Measurements from ENCODE around the gene CACNA1C.
A peak's percentile ranks its signal among the peaks of the same experiment; 100 is the strongest.

CACNA1C gene

GRCh38 chr12:2570562-2570961, 517.8 kb downstream of the CACNA1C start:
- no peaks in the 10 kb centered on the region for H3K36me3 ChIP-seq (ENCODE audit: control insufficient read depth in 5 of 5, insufficient read depth in 5 of 5, low read length in 5 of 5)
- H3K9me3 ChIP-seq (ENCODE audit: control insufficient read depth in 5 of 5, low read length in 5 of 5), result no peaks in the 10 kb centered on the region
- no peaks in the 10 kb centered on the region for H3K27me3 ChIP-seq (ENCODE audit: control insufficient read depth in 5 of 5, insufficient read depth in 4 of 5, low read length in 5 of 5)
- H3K9ac ChIP-seq (ENCODE audit: low read length in 5 of 5), result no peak overlapping the region
- H3K4me3 ChIP-seq (ENCODE audit: low read depth in 1 of 5, low read length in 5 of 5), result no peak overlapping the region
- H3K27ac ChIP-seq (ENCODE audit: low read depth, low read length), result no peak overlapping the region
- H3K4me1 ChIP-seq (ENCODE audit: control insufficient read depth in 5 of 5, insufficient read depth in 5 of 5, low read length in 5 of 5), result peaks cover 0 to 2% (median 0%) of the 10 kb centered on the region in 5 donors

DNA sequence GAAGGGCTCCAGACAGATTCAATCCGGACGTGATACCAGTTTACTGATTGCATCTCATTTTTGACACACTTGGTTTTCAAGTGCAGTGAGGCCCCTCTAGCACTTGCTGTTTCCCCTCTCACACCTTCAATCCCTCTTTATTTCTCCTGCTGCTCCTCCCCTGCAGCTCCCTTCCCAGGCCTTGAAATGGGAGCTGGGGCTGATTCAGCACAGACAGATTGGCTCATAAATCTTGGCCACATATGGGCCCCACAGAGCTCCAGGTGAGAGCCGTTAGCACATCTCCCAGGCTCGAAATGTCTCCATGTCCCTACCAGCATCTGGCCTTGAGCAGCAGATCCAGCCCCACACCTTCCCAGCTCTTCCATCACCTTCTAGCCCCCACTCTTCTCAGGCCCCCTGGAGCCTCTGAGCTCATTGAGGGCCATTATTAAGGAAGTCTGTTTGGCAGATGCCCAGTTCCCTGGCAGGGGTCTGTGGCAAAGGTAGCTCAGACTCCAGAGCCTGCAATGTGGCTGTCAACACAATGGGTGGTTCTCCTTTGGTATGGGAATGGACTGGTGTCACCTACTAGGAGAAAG, 521.7 kb downstream of the CACNA1C start:
- Histone ChIP-seq H3K4me1 (ENCODE audit: control insufficient read depth in 5 of 5, insufficient read depth in 5 of 5, low read length in 5 of 5) (peaks cover 0 to 2% (median 0%) of the 10 kb centered on the region in 5 donors), H3K27ac (ENCODE audit: low read depth, low read length) (no peak overlapping the region), H3K36me3 (ENCODE audit: control insufficient read depth in 5 of 5, insufficient read depth in 5 of 5, low read length in 5 of 5) (no peaks in the 10 kb centered on the region), H3K9ac (ENCODE audit: low read length in 5 of 5) (no peak overlapping the region), H3K4me3 (ENCODE audit: low read depth in 1 of 5, low read length in 5 of 5) (no peak overlapping the region), H3K9me3 (ENCODE audit: control insufficient read depth in 5 of 5, low read length in 5 of 5) (no peaks in the 10 kb centered on the region), H3K27me3 (ENCODE audit: control insufficient read depth in 5 of 5, insufficient read depth in 4 of 5, low read length in 5 of 5) (no peaks in the 10 kb centered on the region)

- Histone ChIP-seq H3K36me3 (ENCODE audit: control insufficient read depth in 5 of 5, insufficient read depth in 5 of 5, low read length in 5 of 5) (no peaks in the 10 kb centered on the region), H3K9ac (ENCODE audit: low read length in 5 of 5) (no peak overlapping the region)
Observed at GRCh38 chr12:2575245-2575644, 522.5 kb downstream of the CACNA1C start.

GRCh38 chr12:2578211-2578610, 525.4 kb downstream of the CACNA1C start:
- H3K9me3 ChIP-seq (ENCODE audit: control insufficient read depth in 5 of 5, low read length in 5 of 5), result no peaks in the 10 kb centered on the region
- H3K27ac ChIP-seq (ENCODE audit: low read depth, low read length), result no peak overlapping the region
- peaks cover 0 to 4% (median 2%) of the 10 kb centered on the region in 5 donors for H3K4me1 ChIP-seq (ENCODE audit: control insufficient read depth in 5 of 5, insufficient read depth in 5 of 5, low read length in 5 of 5)
- no peak overlapping the region for H3K9ac ChIP-seq (ENCODE audit: low read length in 5 of 5)
- H3K4me3 ChIP-seq (ENCODE audit: low read depth in 1 of 5, low read length in 5 of 5), result no peak overlapping the region
- peaks cover 0 to 3% (median 0%) of the 10 kb centered on the region in 5 donors for H3K27me3 ChIP-seq (ENCODE audit: control insufficient read depth in 5 of 5, insufficient read depth in 4 of 5, low read length in 5 of 5)
- H3K36me3 ChIP-seq (ENCODE audit: control insufficient read depth in 5 of 5, insufficient read depth in 5 of 5, low read length in 5 of 5), result no peaks in the 10 kb centered on the region

More at GRCh38 chr12:2575245-2575644, 522.5 kb downstream of the CACNA1C start:
- H3K9me3 ChIP-seq (ENCODE audit: control insufficient read depth in 5 of 5, low read length in 5 of 5), result no peaks in the 10 kb centered on the region
- no peaks in the 10 kb centered on the region for H3K27me3 ChIP-seq (ENCODE audit: control insufficient read depth in 5 of 5, insufficient read depth in 4 of 5, low read length in 5 of 5)
- no peak overlapping the region for H3K4me3 ChIP-seq (ENCODE audit: low read depth in 1 of 5, low read length in 5 of 5)
- no peak overlapping the region for H3K27ac ChIP-seq (ENCODE audit: low read depth, low read length)
- peaks cover 0 to 2% (median 0%) of the 10 kb centered on the region in 5 donors for H3K4me1 ChIP-seq (ENCODE audit: control insufficient read depth in 5 of 5, insufficient read depth in 5 of 5, low read length in 5 of 5)

DNA sequence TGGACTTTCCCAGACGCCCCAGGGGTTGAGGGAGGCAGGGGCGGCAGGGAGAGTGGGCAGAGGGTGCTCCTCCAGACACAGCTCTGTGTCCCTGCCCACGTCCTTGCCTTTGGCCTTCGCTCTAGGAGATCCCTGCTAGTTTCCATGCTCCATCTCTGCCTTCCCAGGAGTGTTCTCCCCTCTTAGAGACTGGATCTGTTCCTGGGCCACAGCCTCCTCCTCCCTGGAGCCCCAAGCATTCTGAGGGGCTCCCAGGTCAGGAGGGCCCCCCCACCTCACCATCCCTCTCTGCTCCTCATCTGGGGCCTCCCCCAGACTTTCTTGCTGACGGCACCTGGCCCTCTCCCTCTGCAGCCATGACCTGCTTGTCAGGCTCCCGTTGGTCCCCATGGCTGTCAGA, 526.0 kb downstream of the CACNA1C start:
- H3K36me3 ChIP-seq (ENCODE audit: control insufficient read depth in 5 of 5, insufficient read depth in 5 of 5, low read length in 5 of 5), result no peaks in the 10 kb centered on the region

GRCh38 chr12:2580821-2581220, 528.0 kb downstream of the CACNA1C start:
- no peak overlapping the region for H3K4me3 ChIP-seq (ENCODE audit: low read depth in 1 of 5, low read length in 5 of 5)
- H3K27me3 ChIP-seq (ENCODE audit: control insufficient read depth in 5 of 5, insufficient read depth in 4 of 5, low read length in 5 of 5), result peaks cover 0 to 4% (median 0%) of the 10 kb centered on the region in 5 donors
- peaks cover 0 to 11% (median 4%) of the 10 kb centered on the region in 5 donors for H3K4me1 ChIP-seq (ENCODE audit: control insufficient read depth in 5 of 5, insufficient read depth in 5 of 5, low read length in 5 of 5)
- no peak overlapping the region for H3K27ac ChIP-seq (ENCODE audit: low read depth, low read length)
- H3K9ac ChIP-seq (ENCODE audit: low read length in 5 of 5), result no peak overlapping the region
- no peaks in the 10 kb centered on the region for H3K9me3 ChIP-seq (ENCODE audit: control insufficient read depth in 5 of 5, low read length in 5 of 5)
- no peaks in the 10 kb centered on the region for H3K36me3 ChIP-seq (ENCODE audit: control insufficient read depth in 5 of 5, insufficient read depth in 5 of 5, low read length in 5 of 5)

More for the DNA sequence above, 526.0 kb downstream of the CACNA1C start:
- no peak overlapping the region for H3K4me3 ChIP-seq (ENCODE audit: low read depth in 1 of 5, low read length in 5 of 5)
- H3K9ac ChIP-seq (ENCODE audit: low read length in 5 of 5), result no peak overlapping the region
- peaks cover 0 to 9% (median 4%) of the 10 kb centered on the region in 5 donors for H3K4me1 ChIP-seq (ENCODE audit: control insufficient read depth in 5 of 5, insufficient read depth in 5 of 5, low read length in 5 of 5)
- H3K27ac ChIP-seq (ENCODE audit: low read depth, low read length), result no peak overlapping the region
- H3K27me3 ChIP-seq (ENCODE audit: control insufficient read depth in 5 of 5, insufficient read depth in 4 of 5, low read length in 5 of 5), result peaks cover 0 to 3% (median 0%) of the 10 kb centered on the region in 5 donors
- H3K9me3 ChIP-seq (ENCODE audit: control insufficient read depth in 5 of 5, low read length in 5 of 5), result no peaks in the 10 kb centered on the region

DNA sequence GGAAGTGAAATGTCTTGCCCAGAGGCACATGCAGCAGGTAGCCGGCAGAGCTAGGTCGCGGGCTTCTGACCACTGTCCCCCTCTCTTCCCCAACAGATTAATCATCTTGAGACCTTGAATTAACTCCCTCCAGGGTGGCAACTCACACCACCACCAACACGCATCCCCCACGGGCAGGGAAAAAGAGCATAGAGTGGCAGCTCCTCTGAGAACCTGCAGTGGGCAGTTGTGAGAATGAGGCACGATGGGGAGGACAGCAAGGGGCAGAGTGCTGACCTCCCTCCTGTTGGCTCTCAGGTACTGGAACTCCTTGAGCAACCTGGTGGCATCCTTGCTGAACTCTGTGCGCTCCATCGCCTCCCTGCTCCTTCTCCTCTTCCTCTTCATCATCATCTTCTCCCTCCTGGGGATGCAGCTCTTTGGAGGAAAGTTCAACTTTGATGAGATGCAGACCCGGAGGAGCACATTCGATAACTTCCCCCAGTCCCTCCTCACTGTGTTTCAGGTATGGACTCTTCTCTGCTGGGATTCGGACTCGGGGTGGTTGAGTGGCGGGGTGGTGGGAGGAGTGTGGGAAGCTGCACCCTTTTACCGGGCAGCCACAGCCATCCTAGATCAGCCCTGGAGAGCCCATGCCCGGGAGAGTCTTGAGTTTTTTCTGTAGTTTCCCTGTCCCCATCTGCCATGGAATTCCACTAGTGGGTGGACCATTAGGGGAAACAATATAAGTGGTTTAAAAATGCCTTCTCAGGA, 528.7 kb downstream of the CACNA1C start:
- H3K9ac ChIP-seq (ENCODE audit: low read length in 5 of 5), result no peak overlapping the region
- no peaks in the 10 kb centered on the region for H3K36me3 ChIP-seq (ENCODE audit: control insufficient read depth in 5 of 5, insufficient read depth in 5 of 5, low read length in 5 of 5)
- H3K9me3 ChIP-seq (ENCODE audit: control insufficient read depth in 5 of 5, low read length in 5 of 5), result no peaks in the 10 kb centered on the region
- H3K27me3 ChIP-seq (ENCODE audit: control insufficient read depth in 5 of 5, insufficient read depth in 4 of 5, low read length in 5 of 5), result peaks cover 0 to 4% (median 0%) of the 10 kb centered on the region in 5 donors
- peaks cover 0 to 11% (median 4%) of the 10 kb centered on the region in 5 donors for H3K4me1 ChIP-seq (ENCODE audit: control insufficient read depth in 5 of 5, insufficient read depth in 5 of 5, low read length in 5 of 5)
- no peak overlapping the region for H3K27ac ChIP-seq (ENCODE audit: low read depth, low read length)
- no peak overlapping the region for H3K4me3 ChIP-seq (ENCODE audit: low read depth in 1 of 5, low read length in 5 of 5)

- H3K27ac ChIP-seq (ENCODE audit: low read depth, low read length), result no peak overlapping the region
- H3K36me3 ChIP-seq (ENCODE audit: control insufficient read depth in 5 of 5, insufficient read depth in 5 of 5, low read length in 5 of 5), result no peaks in the 10 kb centered on the region
- peaks cover 0 to 4% (median 0%) of the 10 kb centered on the region in 5 donors for H3K27me3 ChIP-seq (ENCODE audit: control insufficient read depth in 5 of 5, insufficient read depth in 4 of 5, low read length in 5 of 5)
- peak overlapping the region in 1 of 5 donors; percentile 23 for H3K4me3 ChIP-seq (ENCODE audit: low read depth in 1 of 5, low read length in 5 of 5)
- H3K9me3 ChIP-seq (ENCODE audit: control insufficient read depth in 5 of 5, low read length in 5 of 5), result no peaks in the 10 kb centered on the region
- no peak overlapping the region for H3K9ac ChIP-seq (ENCODE audit: low read length in 5 of 5)
- peaks cover 0 to 11% (median 4%) of the 10 kb centered on the region in 5 donors for H3K4me1 ChIP-seq (ENCODE audit: control insufficient read depth in 5 of 5, insufficient read depth in 5 of 5, low read length in 5 of 5)
Observed at GRCh38 chr12:2582631-2583030, 529.8 kb downstream of the CACNA1C start.

DNA sequence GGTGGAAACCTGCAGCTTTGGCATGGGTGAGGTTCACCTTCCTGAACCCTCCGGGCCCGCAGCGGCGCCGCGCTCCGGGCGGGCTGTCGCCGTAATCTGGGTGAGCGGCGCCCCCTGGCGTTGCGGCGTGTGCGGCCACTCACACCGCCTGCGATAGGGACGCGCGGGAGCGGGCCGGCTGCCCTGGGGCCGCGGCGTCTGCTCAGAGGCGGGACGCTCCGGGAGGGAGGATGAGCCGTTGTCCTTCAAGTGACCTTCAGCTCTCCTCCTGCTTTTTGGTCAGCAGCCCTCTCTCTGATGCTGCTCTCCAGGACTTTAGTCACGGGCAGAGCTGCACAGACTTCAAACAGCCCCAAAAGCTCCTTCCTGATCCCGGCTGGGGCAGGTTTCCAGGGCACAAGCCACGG, 530.3 kb downstream of the CACNA1C start:
- H3K4me1 ChIP-seq (ENCODE audit: control insufficient read depth in 5 of 5, insufficient read depth in 5 of 5, low read length in 5 of 5), result peaks cover 0 to 11% (median 4%) of the 10 kb centered on the region in 5 donors
- peak overlapping the region in 2 of 5 donors; percentile 23 to 24 for H3K4me3 ChIP-seq (ENCODE audit: low read depth in 1 of 5, low read length in 5 of 5)
- H3K9ac ChIP-seq (ENCODE audit: low read length in 5 of 5), result no peak overlapping the region
- H3K9me3 ChIP-seq (ENCODE audit: control insufficient read depth in 5 of 5, low read length in 5 of 5), result no peaks in the 10 kb centered on the region
- H3K27me3 ChIP-seq (ENCODE audit: control insufficient read depth in 5 of 5, insufficient read depth in 4 of 5, low read length in 5 of 5), result peaks cover 0 to 4% (median 0%) of the 10 kb centered on the region in 5 donors
- no peak overlapping the region for H3K27ac ChIP-seq (ENCODE audit: low read depth, low read length)
- H3K36me3 ChIP-seq (ENCODE audit: control insufficient read depth in 5 of 5, insufficient read depth in 5 of 5, low read length in 5 of 5), result peaks cover 0 to 3% (median 0%) of the 10 kb centered on the region in 5 donors
